Measurements from ENCODE around the gene PRKN. TPM values are rescaled to one million over a fixed set of nuclear protein-coding genes. Genes with fewer than 3 reads are reported as not detected.

Gene PRKN
- total RNA-seq, 2 donors from 2014 or later: 3.3 to 4.8 TPM

GRCh38 chr6:161407581-161407980, 1320.0 kb downstream of the PRKN start:
- TF ChIP-seq, protein P1, sequence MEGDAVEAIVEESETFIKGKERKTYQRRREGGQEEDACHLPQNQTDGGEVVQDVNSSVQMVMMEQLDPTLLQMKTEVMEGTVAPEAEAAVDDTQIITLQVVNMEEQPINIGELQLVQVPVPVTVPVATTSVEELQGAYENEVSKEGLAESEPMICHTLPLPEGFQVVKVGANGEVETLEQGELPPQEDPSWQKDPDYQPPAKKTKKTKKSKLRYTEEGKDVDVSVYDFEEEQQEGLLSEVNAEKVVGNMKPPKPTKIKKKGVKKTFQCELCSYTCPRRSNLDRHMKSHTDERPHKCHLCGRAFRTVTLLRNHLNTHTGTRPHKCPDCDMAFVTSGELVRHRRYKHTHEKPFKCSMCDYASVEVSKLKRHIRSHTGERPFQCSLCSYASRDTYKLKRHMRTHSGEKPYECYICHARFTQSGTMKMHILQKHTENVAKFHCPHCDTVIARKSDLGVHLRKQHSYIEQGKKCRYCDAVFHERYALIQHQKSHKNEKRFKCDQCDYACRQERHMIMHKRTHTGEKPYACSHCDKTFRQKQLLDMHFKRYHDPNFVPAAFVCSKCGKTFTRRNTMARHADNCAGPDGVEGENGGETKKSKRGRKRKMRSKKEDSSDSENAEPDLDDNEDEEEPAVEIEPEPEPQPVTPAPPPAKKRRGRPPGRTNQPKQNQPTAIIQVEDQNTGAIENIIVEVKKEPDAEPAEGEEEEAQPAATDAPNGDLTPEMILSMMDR (conservative IDR thresholded peaks at IDR 0.05): no peak
- Mint-ChIP-seq H3K36me3 (ENCODE audit: low read depth) (no peaks in the 10 kb centered on the region), H3K9me3 (peaks cover 16% of the 10 kb centered on the region), H3K27ac (peak overlapping the region; percentile 68), H3K4me1 (peaks cover 10% of the 10 kb centered on the region), H3K4me3 (no peak overlapping the region), H3K27me3 (ENCODE audit: insufficient read depth) (no peaks in the 10 kb centered on the region)
- Histone ChIP-seq H3K9me3 (ENCODE audit: control insufficient read depth, low read length) (peaks cover 29% of the 10 kb centered on the region), H3K36me3 (ENCODE audit: control insufficient read depth, insufficient read depth, low read length) (no peaks in the 10 kb centered on the region), H3K27me3 (ENCODE audit: control insufficient read depth, insufficient read depth, low read length, poor library complexity, severe bottlenecking) (no peaks in the 10 kb centered on the region), H3K4me1 (ENCODE audit: control insufficient read depth, insufficient read depth, low read length) (peaks cover 8% of the 10 kb centered on the region), H3K27ac (ENCODE audit: low read depth, low read length) (peak overlapping the region; percentile 12), H3K4me3 (ENCODE audit: low read length) (no peak overlapping the region), H3K9ac (ENCODE audit: extremely low read depth, low read length, poor library complexity, severe bottlenecking) (no peak overlapping the region)
- no peak for DNase-seq
- WGBS, 2 experiments (ENCODE audit: insufficient coverage in 1 of 2, insufficient read length in 1 of 2): 83 to 92% methylated on average over 2 to 4 of the region's 4 CpGs

DNA sequence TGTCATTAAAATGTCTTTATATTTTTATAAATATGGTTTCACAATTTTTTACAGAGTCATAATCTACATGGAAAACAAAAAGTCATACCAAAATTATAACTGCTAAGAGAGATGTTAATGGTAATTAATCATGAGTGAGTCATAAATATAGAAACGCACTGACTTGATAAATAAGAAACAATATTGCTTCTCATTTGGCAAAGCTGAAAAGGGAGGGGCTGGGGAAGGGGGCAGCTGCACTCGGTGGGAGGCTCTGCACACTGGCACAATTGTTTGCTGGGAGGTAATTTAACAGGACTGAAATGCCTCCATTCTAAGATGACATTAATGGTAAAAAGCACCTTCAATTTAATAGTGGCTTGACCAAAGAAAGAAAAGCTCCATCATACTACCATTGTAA, 1320.5 kb downstream of the PRKN start:
- Mint-ChIP-seq H3K27me3 (ENCODE audit: insufficient read depth) (no peaks in the 10 kb centered on the region), H3K4me1 (peaks cover 11% of the 10 kb centered on the region), H3K4me3 (no peak overlapping the region), H3K27ac (no peak overlapping the region), H3K36me3 (ENCODE audit: low read depth) (no peaks in the 10 kb centered on the region), H3K9me3 (peaks cover 17% of the 10 kb centered on the region)
- WGBS, 2 experiments (ENCODE audit: insufficient coverage in 1 of 2, insufficient read length in 1 of 2): 85% methylated on average over 2 of the region's 2 CpGs; no CpG with 5 or more reads in 1 of the 2 experiments
- Histone ChIP-seq H3K4me1 (ENCODE audit: control insufficient read depth, insufficient read depth, low read length) (peaks cover 8% of the 10 kb centered on the region), H3K9me3 (ENCODE audit: control insufficient read depth, low read length) (peaks cover 25% of the 10 kb centered on the region), H3K9ac (ENCODE audit: extremely low read depth, low read length, poor library complexity, severe bottlenecking) (no peak overlapping the region), H3K36me3 (ENCODE audit: control insufficient read depth, insufficient read depth, low read length) (no peaks in the 10 kb centered on the region), H3K27me3 (ENCODE audit: control insufficient read depth, insufficient read depth, low read length, poor library complexity, severe bottlenecking) (no peaks in the 10 kb centered on the region), H3K27ac (ENCODE audit: low read depth, low read length) (peak overlapping the region; percentile 12), H3K4me3 (ENCODE audit: low read length) (no peak overlapping the region)
- no peak for DNase-seq
- TF ChIP-seq, protein P1 (conservative IDR thresholded peaks at IDR 0.05): no peak

DNA sequence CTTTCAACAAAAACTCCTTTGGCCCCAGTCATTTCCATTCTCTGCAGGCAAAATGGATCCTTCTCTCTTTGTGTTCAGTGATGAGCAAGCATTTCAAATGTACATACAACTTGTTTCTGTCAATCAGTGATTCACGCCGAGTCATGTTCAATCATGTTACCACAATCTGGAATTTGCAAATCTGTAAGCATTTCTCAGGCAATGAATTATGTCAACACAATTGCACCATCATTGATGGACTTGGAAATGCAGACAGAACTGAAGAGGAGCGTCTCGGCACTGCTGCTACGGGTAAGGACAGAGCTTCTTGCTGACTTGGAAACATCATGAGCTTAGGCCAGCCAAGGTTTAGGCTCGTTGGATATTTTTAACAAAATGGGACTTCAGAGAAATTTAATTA, 1320.9 kb downstream of the PRKN start:
- H3K9me3 Mint-ChIP-seq: peaks cover 17% of the 10 kb centered on the region
- H3K4me1 Mint-ChIP-seq: peaks cover 14% of the 10 kb centered on the region
- no peak overlapping the region for H3K27ac ChIP-seq (ENCODE audit: low read depth, low read length)
- H3K4me3 Mint-ChIP-seq: no peak overlapping the region
- no peak overlapping the region for H3K27ac Mint-ChIP-seq
- no peak overlapping the region for H3K9ac ChIP-seq (ENCODE audit: extremely low read depth, low read length, poor library complexity, severe bottlenecking)
- WGBS, 2 experiments (ENCODE audit: insufficient coverage in 1 of 2, insufficient read length in 1 of 2): 82 to 97% methylated on average over 5 to 6 of the region's 6 CpGs
- DNase-seq: no peak
- H3K9me3 ChIP-seq (ENCODE audit: control insufficient read depth, low read length): peaks cover 21% of the 10 kb centered on the region
- H3K4me3 ChIP-seq (ENCODE audit: low read length): no peak overlapping the region
- H3K36me3 ChIP-seq (ENCODE audit: control insufficient read depth, insufficient read depth, low read length): no peaks in the 10 kb centered on the region
- H3K27me3 ChIP-seq (ENCODE audit: control insufficient read depth, insufficient read depth, low read length, poor library complexity, severe bottlenecking): no peaks in the 10 kb centered on the region
- no peaks in the 10 kb centered on the region for H3K27me3 Mint-ChIP-seq (ENCODE audit: insufficient read depth)
- H3K4me1 ChIP-seq (ENCODE audit: control insufficient read depth, insufficient read depth, low read length): peaks cover 8% of the 10 kb centered on the region
- no peaks in the 10 kb centered on the region for H3K36me3 Mint-ChIP-seq (ENCODE audit: low read depth)
- TF ChIP-seq, protein P1 (conservative IDR thresholded peaks at IDR 0.05): no peak

Measured in endodermal cell (in vitro differentiated cells).